IMR-90 (cell line): Measurements from ENCODE around the gene LPAR5. TPM values are rescaled to one million over a fixed set of nuclear protein-coding genes. Genes with fewer than 3 reads are reported as not detected.
A peak's percentile ranks its signal among the peaks of the same experiment; 100 is the strongest.
"Not testable (repeated sequence)": the region's sequence is repeated elsewhere in the genome, so short reads cannot be mapped to it uniquely, and the experiment has no call there.

Source experiments
- ATAC-seq: fragments of 200-7000 bp; cut with Tn5 transposase; 2 replicates; pipeline ENCODE4 v1.9.1; 2020; ENCODE audit warnings: low read depth, mild to moderate bottlenecking, moderate library complexity
- BruUV-seq: library from RNA; stranded (reverse); fragments of 400-500 nt; replicated peaks from 2 replicates; lab custom pipeline; 2021; lab: Mats Ljungman, UMichigan
- CTCF ChIA-PET: fragments of 300-600 bp; formaldehyde crosslinking; extraction: SDS; loops from one replicate; lab custom pipeline; 2021; ENCODE audit warnings: antibody characterized with exemption; lab: Yijun Ruan, JAX
- POLR2A ChIA-PET: fragments of 300-600 bp; sonication (Branson Sonifier 250); formaldehyde crosslinking; loops from one replicate; lab custom pipeline; 2022; ENCODE audit warnings: antibody characterized with exemption; ENCODE audit not compliant: unreplicated experiment; lab: Charles Lee
- DNase-seq: peaks from one replicate; pipeline ENCODE4 v3.0.0; 2013
- H2AFZ ChIP-seq: replicated peaks from 2 replicates; pipeline ENCODE3; 2013; ENCODE audit warnings: low read length, mild to moderate bottlenecking; ENCODE audit not compliant: poor library complexity
- H2AK5ac ChIP-seq: 2 replicates; pipeline ENCODE4 v1.6.1; 2013; ENCODE audit warnings: low read depth, low read length, inconsistent platforms
- H2AK9ac ChIP-seq: replicated peaks from 2 replicates; pipeline ENCODE3; 2013; ENCODE audit warnings: mild to moderate bottlenecking, low read depth, low read length, moderate library complexity; ENCODE audit not compliant: poor library complexity
- H2BK120ac ChIP-seq: 2 replicates; pipeline ENCODE4 v1.6.1; 2013; ENCODE audit warnings: low read depth, low read length, inconsistent platforms
- H2BK15ac ChIP-seq: 3 replicates; pipeline ENCODE4 v1.6.1; 2013; ENCODE audit warnings: low read depth, low read length, inconsistent platforms
- H2BK20ac ChIP-seq: 2 replicates; pipeline ENCODE4 v1.6.1; 2013; ENCODE audit warnings: low read depth, mild to moderate bottlenecking, inconsistent platforms, low read length, moderate library complexity
- H2BK5ac ChIP-seq: 2 replicates; pipeline ENCODE4 v1.6.1; 2013; ENCODE audit warnings: mild to moderate bottlenecking, low read depth, low read length, inconsistent platforms; ENCODE audit not compliant: poor library complexity, severe bottlenecking
- H3K14ac ChIP-seq: replicated peaks from 2 replicates; pipeline ENCODE4 v1.6.1; 2013; ENCODE audit warnings: low read depth, low read length, inconsistent platforms
- H3K18ac ChIP-seq: 2 replicates; pipeline ENCODE4 v1.6.1; 2013; ENCODE audit warnings: low read depth, low read length, control low read depth
- H3K23ac ChIP-seq: 2 replicates; pipeline ENCODE4 v1.6.1; 2013; ENCODE audit warnings: low read depth, low read length, inconsistent platforms
- H3K27ac ChIP-seq: 2 replicates; pipeline ENCODE4 v1.5.1; 2013; ENCODE audit warnings: mild to moderate bottlenecking, control low read depth, low read length; ENCODE audit not compliant: insufficient read depth
- H3K27me3 ChIP-seq: 2 replicates; pipeline ENCODE4 v1.6.1; 2013; ENCODE audit warnings: low read length; ENCODE audit not compliant: control insufficient read depth, insufficient read depth
- H3K36me3 ChIP-seq: 2 replicates; pipeline ENCODE4 v1.6.1; 2013; ENCODE audit warnings: low read length, mixed read lengths; ENCODE audit not compliant: control insufficient read depth, insufficient read depth
- H3K4ac ChIP-seq: 2 replicates; pipeline ENCODE4 v1.6.1; 2013; ENCODE audit warnings: low read depth, low read length, inconsistent platforms
- H3K4me1 ChIP-seq: 2 replicates; pipeline ENCODE4 v1.6.1; 2013; ENCODE audit warnings: low read length, mixed read lengths; ENCODE audit not compliant: control insufficient read depth, insufficient read depth
- H3K4me2 ChIP-seq: 2 replicates; pipeline ENCODE4 v1.6.1; 2013; ENCODE audit warnings: low read depth, mild to moderate bottlenecking, control low read depth, low read length, moderate library complexity
- H3K4me3 ChIP-seq: 2 replicates; pipeline ENCODE4 v1.5.1; 2013; ENCODE audit warnings: low read depth, mild to moderate bottlenecking, control low read depth, low read length, moderate library complexity; ENCODE audit not compliant: insufficient read depth
- H3K56ac ChIP-seq: 2 replicates; pipeline ENCODE4 v1.6.1; 2013; ENCODE audit warnings: low read length, inconsistent platforms; ENCODE audit not compliant: insufficient read depth; ENCODE audit errors: extremely low read depth
- H3K79me1 ChIP-seq, 2 experiments: 2 replicates each; pipeline ENCODE4 v1.6.1; 2013; ENCODE audit warnings: low read length in 2 of 2, inconsistent platforms in 1 of 2, low read depth in 1 of 2
- H3K9ac ChIP-seq: 2 replicates; pipeline ENCODE4 v1.6.1; 2013; ENCODE audit warnings: low read depth, low read length, control low read depth
- H3K9me1 ChIP-seq: 2 replicates; pipeline ENCODE4 v1.6.1; 2013; ENCODE audit warnings: low read length, inconsistent platforms; ENCODE audit not compliant: insufficient read depth
- H3K9me3 ChIP-seq: 2 replicates; pipeline ENCODE4 v1.6.1; 2013; ENCODE audit warnings: low read length; ENCODE audit not compliant: control insufficient read depth, insufficient read depth
- H4K20me1 ChIP-seq: 2 replicates; pipeline ENCODE4 v1.6.1; 2013; ENCODE audit warnings: low read length, inconsistent platforms; ENCODE audit not compliant: insufficient read depth
- H4K5ac ChIP-seq: 2 replicates; pipeline ENCODE4 v1.6.1; 2013; ENCODE audit warnings: mild to moderate bottlenecking, low read depth, low read length, control low read depth
- H4K8ac ChIP-seq, 2 experiments: 2 replicates each; pipeline ENCODE4 v1.6.1; 2013; ENCODE audit warnings: low read depth in 2 of 2, low read length in 2 of 2, control low read depth in 1 of 2, inconsistent platforms in 1 of 2
- H4K91ac ChIP-seq: 2 replicates; pipeline ENCODE4 v1.6.1; 2013; ENCODE audit warnings: low read depth, low read length, inconsistent platforms; ENCODE audit not compliant: insufficient read depth
- BHLHE40 ChIP-seq: fragments of 150-350 bp; IDR thresholded peaks from 2 replicates; pipeline ENCODE4 v1.6.1; 2016; ENCODE audit warnings: mild to moderate bottlenecking, low read depth, low read length
- MAFK ChIP-seq: IDR thresholded peaks from 2 replicates; pipeline ENCODE4 v1.6.1; 2012; ENCODE audit warnings: low read depth, low read length, improper control_type of control experiment
- NFE2L2 ChIP-seq: fragments of 150-350 bp; IDR thresholded peaks from 2 replicates; pipeline ENCODE4 v1.6.1; 2016; ENCODE audit warnings: low read depth, mild to moderate bottlenecking, low read length
- RAD21 ChIP-seq: IDR thresholded peaks from 2 replicates; pipeline ENCODE4 v1.6.1; 2012; ENCODE audit warnings: low read length, improper control_type of control experiment
- WGBS, 2 experiments: methylation state at CpG; one replicate each; pipeline versions ENCODE4 v1.1.5 to v1.1.7; 2013; ENCODE audit warnings: missing lambda C conversion rate in 2 of 2; ENCODE audit not compliant: insufficient read length in 1 of 2; ENCODE audit errors: extremely low coverage in 2 of 2; 5-methylcytosine and 5-hydroxymethylcytosine counted together
- dilution Hi-C: fragments of 300-500 bp; cut with HindIII; formaldehyde crosslinking; loops from one replicate; pipeline ENCODE4 v1.14.3; 2018; ENCODE audit warnings: low sequenced_read_pairs; ENCODE audit not compliant: unreplicated experiment
- in situ Hi-C: fragments of 300-500 bp; cut with MboI; formaldehyde crosslinking; loops from 3 replicates; pipeline ENCODE4 v1.14.3; 2019; ENCODE audit warnings: low sequenced_read_pairs, inconsistent platforms, mixed read lengths
- intact Hi-C: fragments of 100-400 bp; cut with micrococcal nuclease; formaldehyde crosslinking; loops from 2 replicates; pipeline ENCODE4 v1.10.0; 2022
- polyA plus RNA-seq, 3 experiments: library from polyadenylated mRNA; depleted of rRNA; stranded (reverse); fragments of >200 nt; gene quantifications; 2 replicates each; pipeline ENCODE4 v1.2.3, GENCODE V29; 2012; ENCODE audit warnings: low replicate concordance in 1 of 3
- total RNA-seq: library from RNA; depleted of rRNA; stranded (reverse); fragments of >200 nt; gene quantifications from 2 replicates; pipeline ENCODE4 v1.2.3, GENCODE V29; 2012
- TF ChIP-seq, protein P1 (sequence below): conservative IDR thresholded peaks from 2 replicates; pipeline ENCODE4 v1.5.1; 2012; ENCODE audit warnings: mild to moderate bottlenecking, low read depth, low read length, improper control_type of control experiment

Gene LPAR5
- total and polyA plus RNA-seq, 2 of the 4 experiments (the other 2 are of a cell fraction), result not detected

- H3K14ac ChIP-seq, result 0 out of 2 replicates have a peak overlapping the region, but pooled peaks have one; percentile 23
- H3K4me1 ChIP-seq, result peaks cover 11% of the 10 kb centered on the region
- H3K4me3 ChIP-seq, result no peak overlapping the region
- H3K23ac ChIP-seq, result peak overlapping the region; percentile 68; the same call in 1 of the 2 replicates
- H3K27me3 ChIP-seq, result no peaks in the 10 kb centered on the region
- H3K27ac ChIP-seq, result no peak overlapping the region
- H3K18ac ChIP-seq, result no peak overlapping the region
- BruUV-seq, result no TSS peak
- H2BK120ac ChIP-seq, result no peak overlapping the region
- no peak for DNase-seq
- H3K56ac ChIP-seq, result no peak overlapping the region
- no peak for ATAC-seq
- H2BK5ac ChIP-seq, result no peak overlapping the region
- WGBS, 2 experiments, result 40% methylated on average over 1 of the region's 3 CpGs; no CpG with 5 or more reads in 1 of the 2 experiments
- H4K5ac ChIP-seq, result no peak overlapping the region
- no peak overlapping the region for H2AK5ac ChIP-seq
- no peak overlapping the region for H3K9ac ChIP-seq
- H3K9me3 ChIP-seq, result no peaks in the 10 kb centered on the region
- TF ChIP-seq NFE2L2, result no peak
- TF ChIP-seq RAD21, result no peak
- TF ChIP-seq, protein P1, sequence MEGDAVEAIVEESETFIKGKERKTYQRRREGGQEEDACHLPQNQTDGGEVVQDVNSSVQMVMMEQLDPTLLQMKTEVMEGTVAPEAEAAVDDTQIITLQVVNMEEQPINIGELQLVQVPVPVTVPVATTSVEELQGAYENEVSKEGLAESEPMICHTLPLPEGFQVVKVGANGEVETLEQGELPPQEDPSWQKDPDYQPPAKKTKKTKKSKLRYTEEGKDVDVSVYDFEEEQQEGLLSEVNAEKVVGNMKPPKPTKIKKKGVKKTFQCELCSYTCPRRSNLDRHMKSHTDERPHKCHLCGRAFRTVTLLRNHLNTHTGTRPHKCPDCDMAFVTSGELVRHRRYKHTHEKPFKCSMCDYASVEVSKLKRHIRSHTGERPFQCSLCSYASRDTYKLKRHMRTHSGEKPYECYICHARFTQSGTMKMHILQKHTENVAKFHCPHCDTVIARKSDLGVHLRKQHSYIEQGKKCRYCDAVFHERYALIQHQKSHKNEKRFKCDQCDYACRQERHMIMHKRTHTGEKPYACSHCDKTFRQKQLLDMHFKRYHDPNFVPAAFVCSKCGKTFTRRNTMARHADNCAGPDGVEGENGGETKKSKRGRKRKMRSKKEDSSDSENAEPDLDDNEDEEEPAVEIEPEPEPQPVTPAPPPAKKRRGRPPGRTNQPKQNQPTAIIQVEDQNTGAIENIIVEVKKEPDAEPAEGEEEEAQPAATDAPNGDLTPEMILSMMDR, result no peak
- TF ChIP-seq MAFK, result no peak
- no peak for TF ChIP-seq BHLHE40
- H2AK9ac ChIP-seq, result no peak overlapping the region
- peaks cover 52% of the 10 kb centered on the region for H3K36me3 ChIP-seq
- H4K20me1 ChIP-seq, result peaks cover 50% of the 10 kb centered on the region
- H3K4ac ChIP-seq, result no peak overlapping the region
- in situ Hi-C loops, result no loop called here
- POLR2A ChIA-PET, result no interaction called here
- intact Hi-C loops, result no loop called here
- H3K4me2 ChIP-seq, result no peak overlapping the region
- H2AFZ ChIP-seq, result no peak overlapping the region
- H4K8ac ChIP-seq, result 0 out of 4 replicates have a peak overlapping the region, but pooled peaks of 1 of the 2 experiments have one; percentile 43
- H3K79me1 ChIP-seq, result peaks cover 49 to 81% of the 10 kb centered on the region in 2 experiments
- H4K91ac ChIP-seq, result no peak overlapping the region
- dilution Hi-C loops, result no loop called here
- no peak overlapping the region for H2BK15ac ChIP-seq
- no peak overlapping the region for H2BK20ac ChIP-seq
- CTCF ChIA-PET, result interaction anchor here (0.6 kb wide), 1 partner anchor 68 kb away, joined by 5 read pairs; the partner anchor contains the start of gene GAPDH
- H3K9me1 ChIP-seq, result peaks cover 20% of the 10 kb centered on the region
Measured at GRCh38 chr12:6602526-6602925, 33.2 kb downstream of the LPAR5 start.

- intact Hi-C loops, CTCF ChIA-PET: not testable (repeated sequence)
Measured at GRCh38 chr12:6595673-6596072, 40.1 kb downstream of the LPAR5 start.

More at GRCh38 chr12:6595673-6596072, 40.1 kb downstream of the LPAR5 start:
- H4K91ac ChIP-seq, H3K56ac ChIP-seq, DNase-seq, H3K27ac ChIP-seq, H2BK5ac ChIP-seq, H2AK9ac ChIP-seq, H2BK120ac ChIP-seq, H2AFZ ChIP-seq, H4K20me1 ChIP-seq, H3K18ac ChIP-seq, H4K8ac ChIP-seq, H4K5ac ChIP-seq, ATAC-seq, H3K9ac ChIP-seq, H3K4me3 ChIP-seq, H2BK15ac ChIP-seq, H2AK5ac ChIP-seq, H3K4me1 ChIP-seq, H3K14ac ChIP-seq, dilution Hi-C loops, H3K9me1 ChIP-seq, H3K4ac ChIP-seq, H3K9me3 ChIP-seq, in situ Hi-C loops, BruUV-seq, H3K27me3 ChIP-seq, H3K23ac ChIP-seq, H2BK20ac ChIP-seq, H3K4me2 ChIP-seq: not testable (repeated sequence)
- WGBS, 2 experiments, result 100% methylated on average over 4 of the region's 10 CpGs; no CpG with 5 or more reads in 1 of the 2 experiments
- Histone ChIP-seq H3K79me1 (peaks cover 31 to 38% of the 10 kb centered on the region in 2 experiments), H3K36me3 (peaks cover 71% of the 10 kb centered on the region)
- POLR2A ChIA-PET, result interaction anchor here (0.6 to 1.4 kb wide), 2 partner anchors 10 to 104 kb away, joined by 5 to 11 read pairs; no protein-coding TSS in a partner anchor
